K562 (cell line): ENCODE measurements around the gene PRKCB. TPM values are rescaled to one million over a fixed set of nuclear protein-coding genes. Genes with fewer than 3 reads are reported as not detected.

Experiments
- ATAC-seq: fragments of 200-7000 bp; cut with Tn5 transposase; 3 replicates; pipeline ENCODE4 v1.9.1; 2020; ENCODE audit warnings: moderate library complexity
- BruUV-seq: library from RNA; stranded (reverse); fragments of 400-500 nt; replicated peaks from 2 replicates; lab custom pipeline; 2021; lab: Mats Ljungman, UMichigan
- CTCF ChIA-PET: fragments of 300-600 bp; formaldehyde crosslinking; extraction: SDS; loops from one replicate; lab custom pipeline; 2021; ENCODE audit warnings: low intra/inter-chr PET ratio; lab: Yijun Ruan, JAX
- POLR2A ChIA-PET: fragments of 300-600, 350-650 bp; sonication (Branson Sonifier 250); formaldehyde crosslinking; extraction: SDS; loops from one replicate; lab custom pipeline; 2021; ENCODE audit warnings: antibody characterized with exemption, inconsistent platforms; lab: Yijun Ruan, JAX
- DNase-seq, 4 experiments: peaks; one replicate each; pipeline versions ENCODE4 v3.0.0 to v3.0.0-alpha.2; 2011 to 2018; ENCODE audit warnings: low spot score in 3 of 4, mixed read lengths in 3 of 4; ENCODE audit errors: extremely low read depth in 1 of 4
- FAIRE-seq: peaks from 2 replicates; lab custom pipeline; 2011; peaks lifted over from hg19 to GRCh38; lab: Jason Lieb, UNC
- H2AFZ ChIP-seq: 2 replicates; pipeline ENCODE4 v1.6.0; 2011; ENCODE audit warnings: low read depth, low read length, control low read depth, inconsistent platforms
- H3K27ac ChIP-seq: fragments of 200-600 bp; 3 replicates; pipeline ENCODE4 v1.8.0; 2011; ENCODE audit warnings: low read depth, mild to moderate bottlenecking, control low read depth, inconsistent platforms, low read length, moderate library complexity, mixed read lengths; ENCODE audit errors: extremely low read depth
- H3K27me3 ChIP-seq, 2 experiments: fragments of 300-600 bp in 1 of 2; 2 replicates in 1 of 2; 3 replicates in 1 of 2; pipeline versions ENCODE4 v1.6.0 to v1.8.0; 2011; ENCODE audit warnings: inconsistent platforms in 2 of 2, low read length in 2 of 2, mild to moderate bottlenecking in 1 of 2, mixed read lengths in 1 of 2, moderate library complexity in 1 of 2; ENCODE audit not compliant: control insufficient read depth in 2 of 2, insufficient read depth in 2 of 2
- H3K36me3 ChIP-seq: fragments of 300-600 bp; 3 replicates; pipeline ENCODE4 v1.8.0; 2011; ENCODE audit warnings: mild to moderate bottlenecking, low read length, inconsistent platforms; ENCODE audit not compliant: control insufficient read depth, insufficient read depth
- H3K4me1 ChIP-seq, 2 experiments: fragments of 200-600 bp in 1 of 2; replicated peaks in 1 of 2; 2 replicates in 1 of 2; 3 replicates in 1 of 2; pipeline versions ENCODE4 v1.5.1 to v1.8.0; 2011; ENCODE audit warnings: inconsistent platforms in 2 of 2, low read length in 2 of 2, mild to moderate bottlenecking in 1 of 2, mixed read lengths in 1 of 2, moderate library complexity in 1 of 2; ENCODE audit not compliant: control insufficient read depth in 2 of 2, insufficient read depth in 2 of 2
- H3K4me2 ChIP-seq: 2 replicates; pipeline ENCODE4 v1.6.1; 2011; ENCODE audit warnings: low read length, control low read depth, inconsistent platforms, mixed read lengths; ENCODE audit not compliant: insufficient read depth
- H3K4me3 ChIP-seq: fragments of 200-600 bp; sonication (generic), shearing (Covaris generic); 2 replicates; pipeline ENCODE4 v1.5.1; 2016; ENCODE audit warnings: control low read depth, inconsistent platforms
- H3K79me2 ChIP-seq: fragments of 200-600 bp; 3 replicates; pipeline ENCODE4 v1.8.0; 2011; ENCODE audit warnings: low read length, inconsistent platforms; ENCODE audit not compliant: control insufficient read depth, insufficient read depth
- H3K9ac ChIP-seq, 2 experiments: 2 replicates each; pipeline versions ENCODE4 v1.6.0 to v1.6.1; 2011; ENCODE audit warnings: low read depth in 2 of 2, low read length in 2 of 2, control low read depth in 1 of 2, inconsistent platforms in 1 of 2, mild to moderate bottlenecking in 1 of 2, mixed read lengths in 1 of 2; ENCODE audit not compliant: insufficient read depth in 1 of 2
- H3K9me1 ChIP-seq: one replicate; pipeline ENCODE4 v1.6.0; 2011; ENCODE audit warnings: inconsistent platforms, mild to moderate bottlenecking, low read length, moderate library complexity; ENCODE audit not compliant: control insufficient read depth, insufficient read depth
- H3K9me3 ChIP-seq: replicated peaks from 2 replicates; pipeline ENCODE4 v1.5.1; 2011; ENCODE audit warnings: low read depth, low read length, inconsistent platforms; ENCODE audit not compliant: control insufficient read depth, insufficient read depth
- H4K20me1 ChIP-seq: replicated peaks from 2 replicates; pipeline ENCODE4 v1.6.1; 2011; ENCODE audit warnings: low read length, inconsistent platforms, mixed read lengths; ENCODE audit not compliant: control insufficient read depth, insufficient read depth
- COPS2 ChIP-seq: fragments of 450-650 bp; conservative IDR thresholded peaks from 2 replicates; pipeline ENCODE4 v1.6.1; 2016; ENCODE audit warnings: mild to moderate bottlenecking, moderate library complexity
- HCFC1 ChIP-seq: IDR thresholded peaks from 2 replicates; pipeline ENCODE4 v1.6.1; 2012; ENCODE audit warnings: low read depth, low read length, improper control_type of control experiment
- HOXB6 ChIP-seq: fragments of 250-450 bp; sonication (Bioruptor Pico); IDR thresholded peaks from 2 replicates; pipeline ENCODE4 v1.5.1; 2022; ENCODE audit warnings: mild to moderate bottlenecking, borderline replicate concordance
- LCOR ChIP-seq: sonication (generic); formaldehyde crosslinking; IDR thresholded peaks from 2 replicates; pipeline ENCODE4 v1.8.0; 2022; ENCODE audit warnings: mild to moderate bottlenecking, missing genetic modification reagents
- MNT ChIP-seq, 2 experiments: fragments of 450-650 bp; conservative IDR thresholded peaks; 2 replicates each; pipeline ENCODE4 v1.6.1; 2017; ENCODE audit warnings: mild to moderate bottlenecking in 2 of 2, moderate library complexity in 2 of 2
- NCOA6 ChIP-seq: fragments of 450-650 bp; IDR thresholded peaks from 2 replicates; pipeline ENCODE4 v1.6.1; 2017; ENCODE audit warnings: mild to moderate bottlenecking
- RFX7 ChIP-seq: fragments of 250-450 bp; sonication (Bioruptor Pico); IDR thresholded peaks from 2 replicates; pipeline ENCODE4 v1.5.1; 2021; ENCODE audit warnings: mild to moderate bottlenecking
- ZBTB34 ChIP-seq: fragments of 250-450 bp; sonication (Bioruptor Pico); IDR thresholded peaks from 2 replicates; pipeline ENCODE4 v1.8.0; 2021; ENCODE audit warnings: mild to moderate bottlenecking, moderate library complexity
- ZEB2 ChIP-seq: fragments of 450-650 bp; IDR thresholded peaks from 2 replicates; pipeline ENCODE4 v1.6.1; 2016
- ZNF717 ChIP-seq: fragments of 250-450 bp; sonication (Bioruptor Pico); IDR thresholded peaks from 2 replicates; pipeline ENCODE4 v1.5.0; 2021
- WGBS: fragments of 100-300 bp; shearing (Covaris generic); methylation state at CpG from one replicate; pipeline ENCODE4 v1.1.6; 2016; ENCODE audit warnings: low coverage, mixed read lengths; ENCODE audit not compliant: insufficient coverage; ENCODE audit errors: missing lambda C conversion rate; 5-methylcytosine and 5-hydroxymethylcytosine counted together
- in situ Hi-C: fragments of 300-500 bp; cut with MboI; formaldehyde crosslinking; loops from 4 replicates; pipeline ENCODE4 v1.15.0; 2018; ENCODE audit warnings: inconsistent platforms, mixed read lengths
- intact Hi-C: fragments of 100-400 bp; cut with micrococcal nuclease; formaldehyde crosslinking; loops from 2 replicates; pipeline ENCODE4 v1.14.2; 2022
- polyA plus RNA-seq, 8 experiments: library from polyadenylated mRNA; depleted of rRNA in 4 of 8; stranded (reverse) in 5 of 8; unstranded in 3 of 8; fragments of >200 nt; fragmentation: Nextera tagmentation in 2 of 8; fragmentation: Illumina TruSeq in 1 of 8; extraction: Ambion mirVana in 2 of 8; extraction: Trizol in 1 of 8; gene quantifications; 2 replicates each; pipeline versions ENCODE4 v1.2.1 to v1.2.3, GENCODE V29; 2011 to 2014; ENCODE audit warnings: inconsistent platforms in 1 of 8, missing spikeins in 1 of 8
- total RNA-seq, 7 experiments: library from RNA; depleted of rRNA in 6 of 7; stranded (reverse); fragments of >200 nt in 6 of 7; fragmentation: Illumina TruSeq in 2 of 7; extraction: Trizol in 2 of 7; gene quantifications; 2 replicates each; pipeline versions ENCODE4 v1.2.1 to v1.2.3, GENCODE V29; 2011 to 2021; ENCODE audit warnings: low replicate concordance in 1 of 7

The PRKCB gene
- total and polyA plus RNA-seq, 9 of the 15 experiments (the other 6 are each of a cell fraction or from before 2014, with no cell fraction given) = 49.9 to 276 (median 148) TPM

- no peak for TF ChIP-seq ZEB2
- TF ChIP-seq RFX7 (CRISPR knock-in tag) = no peak
- TF ChIP-seq ZBTB34 (CRISPR knock-in tag) = no peak
- no peak for TF ChIP-seq NCOA6
- TF ChIP-seq HOXB6 (CRISPR knock-in tag) = no peak
- no peak for TF ChIP-seq MNT (conservative IDR thresholded peaks at IDR 0.05)
- TF ChIP-seq ZNF717 (CRISPR knock-in tag) = no peak
- no peak for TF ChIP-seq COPS2
- no peak for TF ChIP-seq LCOR (CRISPR knock-in tag)
- TF ChIP-seq HCFC1 = no peak
- ChIA-PET POLR2A (interaction anchor here (6.0 kb wide), 1 partner anchor 9 kb away, joined by 33 read pairs; no protein-coding TSS in a partner anchor), CTCF (no interaction called here)
- Histone ChIP-seq H3K36me3 (peaks cover 80% of the 10 kb centered on the region), H3K4me2 (no peak overlapping the region), H4K20me1 (0 out of 2 replicates have a peak, but pooled peaks cover 19% of the 10 kb centered on the region), H3K9me3 (no peaks in the 10 kb centered on the region), H3K27me3 (no peaks in the 10 kb centered on the region), H3K9me1 (peaks cover 3% of the 10 kb centered on the region), H3K4me3 (no peak overlapping the region), H3K4me1 (peaks cover 4 to 41% of the 10 kb centered on the region in 2 experiments; a peak in 4 of 5 replicates), H3K79me2 (peaks cover 97% of the 10 kb centered on the region), H3K9ac (no peak overlapping the region), H3K27ac (no peak overlapping the region), H2AFZ (no peak overlapping the region)
- no TSS peak for BruUV-seq
- ATAC-seq (no peak), DNase-seq (no peak), FAIRE-seq (no peak)
- intact Hi-C loops = no loop called here
- in situ Hi-C loops = no loop called here
- 84% methylated on average over 5 of the region's 5 CpGs for WGBS
Measured at GRCh38 chr16:23962001-23962400, 126.2 kb downstream of the PRKCB start.
